Progenitor cell of endocrine pancreas (in vitro differentiated cells): Measurements from ENCODE around the gene CHRDL2. TPM values are rescaled to one million over a fixed set of nuclear protein-coding genes. Genes with fewer than 3 reads are reported as not detected.
"Not testable (repeated sequence)": the region's sequence is repeated elsewhere in the genome, so short reads cannot be mapped to it uniquely, and the experiment has no call there.

ENCODE experiments used
- DNase-seq: peaks from one replicate; pipeline ENCODE4 v3.0.0; 2021; ENCODE audit warnings: low spot score; ENCODE audit not compliant: unreplicated experiment
- H3K27ac Mint-ChIP-seq: 2 replicates; pipeline ENCODE4 v1.8.0; 2021; ENCODE audit warnings: mild to moderate bottlenecking, moderate library complexity, mixed read lengths
- H3K27me3 Mint-ChIP-seq: 2 replicates; pipeline ENCODE4 v1.8.0; 2021; ENCODE audit warnings: mixed read lengths
- H3K36me3 Mint-ChIP-seq: 2 replicates; pipeline ENCODE4 v1.8.0; 2022; ENCODE audit warnings: mixed read lengths; ENCODE audit not compliant: insufficient read depth
- H3K4me1 Mint-ChIP-seq: 2 replicates; pipeline ENCODE4 v1.8.0; 2021; ENCODE audit warnings: low read depth, mixed read lengths
- H3K4me3 Mint-ChIP-seq: 2 replicates; pipeline ENCODE4 v1.8.0; 2021; ENCODE audit warnings: low read depth, mild to moderate bottlenecking, moderate library complexity, mixed read lengths
- H3K9me3 Mint-ChIP-seq: 2 replicates; pipeline ENCODE4 v1.8.0; 2021; ENCODE audit warnings: low read depth, mixed read lengths
- total RNA-seq: library from RNA; stranded (reverse); gene quantifications from 2 replicates; pipeline ENCODE4 v1.2.1, GENCODE V29; 2021
- TF ChIP-seq, protein P1 (sequence below): fragments of 200-600 bp; sonication (generic); IDR thresholded peaks from one replicate; pipeline ENCODE4 v1.5.0; 2021; ENCODE audit warnings: antibody characterized with exemption, mild to moderate bottlenecking; ENCODE audit not compliant: unreplicated experiment

Gene CHRDL2
- total RNA-seq, 1 donor from 2014 or later = 2.5 TPM

DNA sequence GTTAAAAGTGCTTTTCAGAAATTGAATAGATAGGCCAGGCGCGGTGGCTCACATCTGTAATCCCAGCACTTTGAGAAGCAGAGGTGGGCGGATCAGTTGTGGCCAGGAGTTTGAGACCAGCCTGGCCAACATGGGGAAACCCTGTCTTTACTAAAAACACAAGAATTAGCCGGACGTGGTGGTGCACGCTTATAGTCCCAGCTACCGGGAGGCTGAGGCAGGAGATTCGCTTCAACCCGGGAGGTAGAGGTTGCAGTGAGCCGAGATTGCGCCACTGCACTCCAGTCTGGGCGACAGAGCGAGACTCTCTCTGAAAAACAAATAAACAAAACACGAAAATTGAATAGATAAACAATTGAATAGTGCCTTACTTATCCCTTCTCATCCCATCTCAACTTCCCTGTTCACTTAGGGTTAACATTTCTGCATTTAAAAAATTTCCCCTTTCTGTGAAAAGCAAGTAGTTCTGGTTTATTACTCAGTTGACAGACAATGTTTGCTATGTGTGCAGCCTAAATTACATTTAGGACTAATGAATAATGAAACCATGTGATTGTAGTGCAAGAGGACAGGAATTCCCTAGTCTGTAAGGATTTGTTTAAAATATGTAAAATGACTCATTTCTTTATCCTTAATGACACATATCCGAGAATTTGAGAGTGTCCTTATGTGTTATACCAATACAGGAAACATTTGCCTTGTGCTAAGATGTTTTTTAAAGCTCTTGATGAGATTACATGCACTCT is 23.5 kb upstream of the CHRDL2 start:
- H3K27me3 Mint-ChIP-seq = no peaks in the 10 kb centered on the region
- peaks cover 16% of the 10 kb centered on the region for H3K4me1 Mint-ChIP-seq
- H3K36me3 Mint-ChIP-seq = peaks cover 8% of the 10 kb centered on the region
- TF ChIP-seq, protein P1, sequence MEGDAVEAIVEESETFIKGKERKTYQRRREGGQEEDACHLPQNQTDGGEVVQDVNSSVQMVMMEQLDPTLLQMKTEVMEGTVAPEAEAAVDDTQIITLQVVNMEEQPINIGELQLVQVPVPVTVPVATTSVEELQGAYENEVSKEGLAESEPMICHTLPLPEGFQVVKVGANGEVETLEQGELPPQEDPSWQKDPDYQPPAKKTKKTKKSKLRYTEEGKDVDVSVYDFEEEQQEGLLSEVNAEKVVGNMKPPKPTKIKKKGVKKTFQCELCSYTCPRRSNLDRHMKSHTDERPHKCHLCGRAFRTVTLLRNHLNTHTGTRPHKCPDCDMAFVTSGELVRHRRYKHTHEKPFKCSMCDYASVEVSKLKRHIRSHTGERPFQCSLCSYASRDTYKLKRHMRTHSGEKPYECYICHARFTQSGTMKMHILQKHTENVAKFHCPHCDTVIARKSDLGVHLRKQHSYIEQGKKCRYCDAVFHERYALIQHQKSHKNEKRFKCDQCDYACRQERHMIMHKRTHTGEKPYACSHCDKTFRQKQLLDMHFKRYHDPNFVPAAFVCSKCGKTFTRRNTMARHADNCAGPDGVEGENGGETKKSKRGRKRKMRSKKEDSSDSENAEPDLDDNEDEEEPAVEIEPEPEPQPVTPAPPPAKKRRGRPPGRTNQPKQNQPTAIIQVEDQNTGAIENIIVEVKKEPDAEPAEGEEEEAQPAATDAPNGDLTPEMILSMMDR = no peak
- peaks cover 5% of the 10 kb centered on the region for H3K9me3 Mint-ChIP-seq
- no peak overlapping the region for H3K4me3 Mint-ChIP-seq
- H3K27ac Mint-ChIP-seq = no peak overlapping the region
- no peak for DNase-seq

DNA sequence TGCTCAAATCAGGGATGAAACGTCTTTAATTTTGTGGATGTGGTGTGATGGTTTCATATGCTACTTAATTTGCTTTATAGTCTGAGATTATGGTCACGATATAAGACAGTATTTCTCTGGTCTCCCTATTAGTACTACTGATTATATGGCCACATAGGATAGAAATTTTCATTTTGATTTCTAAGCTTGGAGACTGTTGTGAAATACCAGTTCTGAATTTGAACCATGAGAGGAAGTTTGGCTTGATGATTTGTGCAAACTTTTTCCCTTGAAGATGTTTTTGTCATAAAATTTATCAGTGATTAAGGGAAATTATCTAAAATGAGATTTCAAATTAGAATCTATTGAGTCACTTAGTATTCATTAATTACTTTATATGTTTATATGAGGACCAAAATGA is 20.1 kb upstream of the CHRDL2 start:
- Mint-ChIP-seq H3K4me3 (peak overlapping the region; percentile 44), H3K9me3 (peaks cover under 1% of the 10 kb centered on the region), H3K27me3 (no peaks in the 10 kb centered on the region), H3K36me3 (peaks cover 4% of the 10 kb centered on the region), H3K4me1 (peaks cover 29% of the 10 kb centered on the region), H3K27ac (peak overlapping the region; percentile 56)
- TF ChIP-seq, protein P1 = no peak
- no peak for DNase-seq

DNA sequence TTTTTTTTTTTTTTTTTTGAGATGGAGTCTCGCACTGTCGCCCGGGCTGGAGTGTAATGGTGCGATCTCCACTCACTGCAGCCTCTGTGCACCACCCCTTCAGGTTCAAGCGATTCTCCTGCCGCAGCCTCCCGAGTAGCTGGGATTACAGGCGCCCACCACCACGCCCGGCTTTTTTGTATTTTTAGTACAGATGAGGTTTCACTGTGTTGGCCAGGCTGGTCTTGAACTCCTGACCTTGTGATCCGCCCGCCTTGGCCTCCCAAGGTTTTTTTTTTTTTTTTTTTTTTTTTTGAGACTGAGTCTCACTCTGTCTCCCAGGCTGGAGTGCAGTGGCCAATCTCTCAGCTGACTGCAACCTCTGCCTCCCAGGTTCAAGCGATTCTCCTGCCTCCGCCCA is 19.4 kb upstream of the CHRDL2 start:
- DNase-seq, H3K9me3 Mint-ChIP-seq, H3K27ac Mint-ChIP-seq, H3K36me3 Mint-ChIP-seq, H3K27me3 Mint-ChIP-seq: not testable (repeated sequence)
- Mint-ChIP-seq H3K4me1 (peaks cover 27% of the 10 kb centered on the region), H3K4me3 (peak overlapping the region; percentile 44)

DNA sequence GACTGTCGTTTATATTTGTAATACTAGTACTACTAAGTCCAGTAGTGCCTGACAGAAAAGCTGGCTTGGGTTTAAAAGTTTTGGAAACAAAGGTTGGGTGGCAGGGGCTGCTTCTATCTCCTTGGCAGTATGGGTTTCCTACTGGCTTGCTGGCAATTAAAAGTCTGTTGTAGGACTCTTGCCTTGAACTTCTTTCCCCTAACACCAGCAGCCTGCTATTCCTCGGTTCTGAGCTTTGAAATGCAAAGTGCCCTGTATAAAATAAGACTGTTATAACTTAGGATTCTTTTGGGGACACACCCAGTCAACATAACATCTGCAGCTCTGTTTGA is 18.7 kb upstream of the CHRDL2 start:
- TF ChIP-seq, protein P1 = no peak
- DNase-seq = no peak
- Mint-ChIP-seq H3K4me3 (peak overlapping the region; percentile 96), H3K36me3 (peaks cover 4% of the 10 kb centered on the region), H3K4me1 (peaks cover 21% of the 10 kb centered on the region), H3K9me3 (no peaks in the 10 kb centered on the region), H3K27ac (no peak overlapping the region), H3K27me3 (no peaks in the 10 kb centered on the region)

DNA sequence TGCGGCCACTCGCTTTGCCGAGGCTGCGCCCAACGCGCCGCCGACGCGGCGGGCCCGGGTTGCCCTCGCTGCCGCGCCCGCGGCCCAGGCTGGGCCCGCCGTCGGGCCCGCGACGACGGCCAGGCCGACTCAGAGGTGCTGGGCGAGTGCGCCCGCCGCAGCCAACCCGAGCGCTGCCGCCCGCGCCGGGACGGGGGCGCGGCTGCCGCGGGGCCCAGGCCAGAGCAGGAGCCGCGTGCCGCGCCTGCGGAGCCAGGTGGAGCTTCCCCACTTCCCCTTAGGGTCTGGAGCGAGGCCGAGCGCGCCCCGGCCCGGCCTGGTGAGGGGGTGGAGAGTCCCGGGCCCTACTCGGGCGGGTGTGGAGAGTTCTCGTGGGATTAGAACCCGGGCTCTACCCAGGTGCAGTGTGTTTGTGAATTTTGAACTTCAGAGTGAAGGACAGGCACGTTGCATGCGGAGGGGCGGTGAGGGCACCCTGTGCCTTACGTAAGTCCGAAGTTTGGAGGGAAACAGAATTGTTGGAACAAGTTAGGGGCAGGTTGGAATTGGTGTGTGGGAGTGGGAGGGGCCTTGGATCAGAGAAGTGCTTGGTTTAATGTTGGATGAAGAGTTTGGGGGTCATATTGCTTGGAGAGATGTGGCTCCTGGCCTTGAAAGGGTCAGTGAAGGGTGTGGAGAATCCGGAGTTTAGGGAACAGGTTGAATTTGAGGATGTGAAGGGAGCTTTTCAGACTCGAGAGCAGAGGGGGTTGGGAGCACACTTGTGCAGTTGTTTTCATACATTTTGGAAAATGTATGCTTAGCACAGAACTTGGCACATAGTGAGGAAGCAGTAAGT is 18.1 kb upstream of the CHRDL2 start:
- Mint-ChIP-seq H3K4me1 (peaks cover 19% of the 10 kb centered on the region), H3K9me3 (no peaks in the 10 kb centered on the region), H3K4me3 (peak overlapping the region; percentile 96), H3K27me3 (no peaks in the 10 kb centered on the region), H3K36me3 (peaks cover 4% of the 10 kb centered on the region), H3K27ac (peak overlapping the region; percentile 92)
- DNase-seq = peak; percentile 41
- TF ChIP-seq, protein P1 = no peak
